ENCODE results near the gene CCDC117. TPM values are rescaled to one million over a fixed set of nuclear protein-coding genes. Genes with fewer than 3 reads are reported as not detected.

Gene CCDC117
- total RNA-seq, 1 experiment from 2014 or later = 18.1 TPM

DNA sequence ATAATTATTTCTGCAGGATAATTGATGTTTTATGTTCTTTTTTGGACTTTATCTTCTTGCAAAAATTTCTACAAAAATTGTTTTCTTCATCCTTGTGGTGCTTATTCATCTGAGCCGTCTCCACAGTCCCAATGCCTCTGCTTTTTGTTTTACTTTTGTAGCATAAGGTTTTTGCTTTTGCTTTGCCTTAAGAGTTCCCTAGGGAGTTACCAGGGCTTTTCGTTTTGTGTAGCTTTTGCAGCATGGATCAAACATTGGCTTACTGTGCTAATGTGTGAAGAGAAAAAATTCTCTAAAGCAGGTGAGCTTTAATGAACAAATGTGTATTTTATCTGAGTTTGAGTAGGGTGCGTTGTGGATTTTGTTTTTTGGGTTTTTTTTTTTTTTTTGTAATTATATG lies 16.1 kb downstream of the CCDC117 start:
- in situ Hi-C loops (cut with HindIII; ENCODE audit: low pct_unique_long_range_greater_than_20kb, low sequenced_read_pairs) (no loop called here), intact Hi-C loops (cut with micrococcal nuclease; ENCODE audit: unreplicated experiment) (no loop called here)
- no peak for DNase-seq (ENCODE audit: low read depth, low spot score)
- Histone ChIP-seq H3K4me1 (ENCODE audit: control insufficient read depth, insufficient read depth, low read length) (no peaks in the 10 kb centered on the region), H3K27me3 (ENCODE audit: control insufficient read depth, insufficient read depth, low read length) (no peaks in the 10 kb centered on the region), H3K36me3 (ENCODE audit: control insufficient read depth, insufficient read depth, low read length) (peaks cover 25% of the 10 kb centered on the region), H3K4me3 (ENCODE audit: low read depth in 2 of 2, low read length in 2 of 2) (no peak overlapping the region), H3K27ac (ENCODE audit: low read length) (no peak overlapping the region), H3K9me3 (ENCODE audit: control insufficient read depth, insufficient read depth, low read depth, low read length) (no peaks in the 10 kb centered on the region)
- BruUV-seq (replicated peaks) = no TSS peak
- ChIA-PET CTCF (no interaction called here), POLR2A (interaction anchor here (0.5 kb wide), 1 partner anchor 28 kb away, joined by 4 read pairs; no protein-coding TSS in a partner anchor)
- TF ChIP-seq SIN3A (IDR thresholded peaks at IDR 0.05; ENCODE audit: borderline replicate concordance, insufficient read depth, low read depth, low read length) (no peak), TCF7L2 (IDR thresholded peaks at IDR 0.05; ENCODE audit: low read depth, low read length) (no peak), POLR2AphosphoS5 (IDR thresholded peaks at IDR 0.05; ENCODE audit: low read depth, low read length) (no peak)
- TF ChIP-seq, protein P1, sequence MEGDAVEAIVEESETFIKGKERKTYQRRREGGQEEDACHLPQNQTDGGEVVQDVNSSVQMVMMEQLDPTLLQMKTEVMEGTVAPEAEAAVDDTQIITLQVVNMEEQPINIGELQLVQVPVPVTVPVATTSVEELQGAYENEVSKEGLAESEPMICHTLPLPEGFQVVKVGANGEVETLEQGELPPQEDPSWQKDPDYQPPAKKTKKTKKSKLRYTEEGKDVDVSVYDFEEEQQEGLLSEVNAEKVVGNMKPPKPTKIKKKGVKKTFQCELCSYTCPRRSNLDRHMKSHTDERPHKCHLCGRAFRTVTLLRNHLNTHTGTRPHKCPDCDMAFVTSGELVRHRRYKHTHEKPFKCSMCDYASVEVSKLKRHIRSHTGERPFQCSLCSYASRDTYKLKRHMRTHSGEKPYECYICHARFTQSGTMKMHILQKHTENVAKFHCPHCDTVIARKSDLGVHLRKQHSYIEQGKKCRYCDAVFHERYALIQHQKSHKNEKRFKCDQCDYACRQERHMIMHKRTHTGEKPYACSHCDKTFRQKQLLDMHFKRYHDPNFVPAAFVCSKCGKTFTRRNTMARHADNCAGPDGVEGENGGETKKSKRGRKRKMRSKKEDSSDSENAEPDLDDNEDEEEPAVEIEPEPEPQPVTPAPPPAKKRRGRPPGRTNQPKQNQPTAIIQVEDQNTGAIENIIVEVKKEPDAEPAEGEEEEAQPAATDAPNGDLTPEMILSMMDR (IDR thresholded peaks at IDR 0.05) = no peak
- TF ChIP-seq, protein P2, sequence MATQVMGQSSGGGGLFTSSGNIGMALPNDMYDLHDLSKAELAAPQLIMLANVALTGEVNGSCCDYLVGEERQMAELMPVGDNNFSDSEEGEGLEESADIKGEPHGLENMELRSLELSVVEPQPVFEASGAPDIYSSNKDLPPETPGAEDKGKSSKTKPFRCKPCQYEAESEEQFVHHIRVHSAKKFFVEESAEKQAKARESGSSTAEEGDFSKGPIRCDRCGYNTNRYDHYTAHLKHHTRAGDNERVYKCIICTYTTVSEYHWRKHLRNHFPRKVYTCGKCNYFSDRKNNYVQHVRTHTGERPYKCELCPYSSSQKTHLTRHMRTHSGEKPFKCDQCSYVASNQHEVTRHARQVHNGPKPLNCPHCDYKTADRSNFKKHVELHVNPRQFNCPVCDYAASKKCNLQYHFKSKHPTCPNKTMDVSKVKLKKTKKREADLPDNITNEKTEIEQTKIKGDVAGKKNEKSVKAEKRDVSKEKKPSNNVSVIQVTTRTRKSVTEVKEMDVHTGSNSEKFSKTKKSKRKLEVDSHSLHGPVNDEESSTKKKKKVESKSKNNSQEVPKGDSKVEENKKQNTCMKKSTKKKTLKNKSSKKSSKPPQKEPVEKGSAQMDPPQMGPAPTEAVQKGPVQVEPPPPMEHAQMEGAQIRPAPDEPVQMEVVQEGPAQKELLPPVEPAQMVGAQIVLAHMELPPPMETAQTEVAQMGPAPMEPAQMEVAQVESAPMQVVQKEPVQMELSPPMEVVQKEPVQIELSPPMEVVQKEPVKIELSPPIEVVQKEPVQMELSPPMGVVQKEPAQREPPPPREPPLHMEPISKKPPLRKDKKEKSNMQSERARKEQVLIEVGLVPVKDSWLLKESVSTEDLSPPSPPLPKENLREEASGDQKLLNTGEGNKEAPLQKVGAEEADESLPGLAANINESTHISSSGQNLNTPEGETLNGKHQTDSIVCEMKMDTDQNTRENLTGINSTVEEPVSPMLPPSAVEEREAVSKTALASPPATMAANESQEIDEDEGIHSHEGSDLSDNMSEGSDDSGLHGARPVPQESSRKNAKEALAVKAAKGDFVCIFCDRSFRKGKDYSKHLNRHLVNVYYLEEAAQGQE (IDR thresholded peaks at IDR 0.05; ENCODE audit: insufficient read depth in 1 of 2, low read depth in 2 of 2, low read length in 1 of 2) = no peak
- no peak for ATAC-seq

DNA sequence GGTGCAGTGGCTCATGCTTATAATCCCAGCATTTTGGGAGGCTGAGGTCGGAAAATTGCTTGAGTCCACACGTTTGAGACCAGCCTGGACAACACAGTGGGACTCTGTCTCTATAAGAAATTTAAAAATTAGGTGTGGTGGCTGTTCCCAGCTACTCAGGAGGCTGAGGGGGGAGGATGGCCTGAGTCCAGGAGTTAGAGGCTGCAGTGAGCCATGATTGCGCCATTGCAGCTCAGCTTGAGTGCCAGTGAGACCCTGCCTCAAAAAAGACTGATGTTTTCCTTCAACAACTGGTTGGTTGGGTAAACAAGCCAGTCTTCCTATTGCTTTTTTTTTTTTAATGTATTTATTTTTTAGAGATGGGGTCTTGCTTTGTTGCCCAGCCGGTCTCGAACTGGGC lies 18.6 kb downstream of the CCDC117 start:
- Histone ChIP-seq H3K4me1 (ENCODE audit: control insufficient read depth, insufficient read depth, low read length) (no peaks in the 10 kb centered on the region), H3K27me3 (ENCODE audit: control insufficient read depth, insufficient read depth, low read length) (no peaks in the 10 kb centered on the region), H3K9me3 (ENCODE audit: control insufficient read depth, insufficient read depth, low read depth, low read length) (no peaks in the 10 kb centered on the region), H3K4me3 (ENCODE audit: low read depth in 2 of 2, low read length in 2 of 2) (no peak overlapping the region), H3K27ac (ENCODE audit: low read length) (no peak overlapping the region), H3K36me3 (ENCODE audit: control insufficient read depth, insufficient read depth, low read length) (peaks cover 26% of the 10 kb centered on the region)
- DNase-seq (ENCODE audit: low read depth, low spot score) = no peak
- no TSS peak for BruUV-seq (replicated peaks)
- intact Hi-C loops (cut with micrococcal nuclease; ENCODE audit: unreplicated experiment) (no loop called here), in situ Hi-C loops (cut with HindIII; ENCODE audit: low pct_unique_long_range_greater_than_20kb, low sequenced_read_pairs) (no loop called here)
- no peak for ATAC-seq
- ChIA-PET POLR2A (no interaction called here), CTCF (no interaction called here)
- TF ChIP-seq, protein P1 (IDR thresholded peaks at IDR 0.05) = no peak
- TF ChIP-seq, protein P2 (IDR thresholded peaks at IDR 0.05; ENCODE audit: insufficient read depth in 1 of 2, low read depth in 2 of 2, low read length in 1 of 2) = no peak
- TF ChIP-seq POLR2AphosphoS5 (IDR thresholded peaks at IDR 0.05; ENCODE audit: low read depth, low read length) (no peak), TCF7L2 (IDR thresholded peaks at IDR 0.05; ENCODE audit: low read depth, low read length) (no peak), SIN3A (IDR thresholded peaks at IDR 0.05; ENCODE audit: borderline replicate concordance, insufficient read depth, low read depth, low read length) (no peak)

Data from Panc1 (cell line).